ENCODE results near the gene RASA4B. TPM values are rescaled to one million over a fixed set of nuclear protein-coding genes. Genes with fewer than 3 reads are reported as not detected.
A peak's percentile ranks its signal among the peaks of the same experiment; 100 is the strongest.
"Not testable (repeated sequence)": the region's sequence is repeated elsewhere in the genome, so short reads cannot be mapped to it uniquely, and the experiment has no call there.

Gene RASA4B
- total and polyA plus RNA-seq, 2 donors (not counting 3 experiments of a cell fraction or from before 2014, with no cell fraction given) = 3.2 to 9.8 TPM

DNA sequence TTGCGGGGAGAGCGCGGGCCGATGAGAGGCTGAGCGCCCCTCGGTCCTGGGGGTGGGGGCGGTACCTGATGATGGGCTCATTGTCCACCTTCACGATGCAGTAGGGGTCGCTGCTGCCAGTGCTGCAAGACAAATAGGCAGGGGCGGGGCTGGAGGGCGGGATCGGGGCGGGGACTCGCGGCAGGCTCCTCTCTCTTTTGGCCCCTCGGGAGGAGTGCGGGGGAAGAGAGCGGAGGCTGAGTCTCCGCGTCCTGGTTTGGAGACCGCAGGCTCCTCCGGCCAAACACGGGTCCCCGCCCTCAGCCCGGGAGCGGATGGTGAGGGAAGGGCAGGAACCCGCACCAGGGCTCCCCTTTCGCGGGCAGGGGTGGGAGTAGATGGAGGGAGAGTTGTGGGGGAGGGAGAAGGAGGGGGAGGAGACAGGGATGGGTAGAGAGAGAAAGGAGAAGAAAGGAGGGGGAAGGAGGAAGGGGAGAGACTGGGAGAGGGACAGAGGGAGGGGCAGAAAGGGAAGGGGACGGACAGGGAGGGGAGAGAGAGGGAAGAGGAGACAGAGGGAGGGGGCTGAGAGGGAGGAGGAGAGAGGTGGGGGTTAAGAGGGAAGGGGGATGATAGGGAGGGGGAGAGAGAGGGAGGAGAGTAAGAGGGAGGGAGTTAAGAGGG lies 5.6 kb downstream of the RASA4B start:
- H3K36me3 ChIP-seq (ENCODE audit: control insufficient read depth in 2 of 2, extremely low read depth in 1 of 2, insufficient read depth in 2 of 2, low read length in 2 of 2); intact Hi-C loops (cut with micrococcal nuclease); H3K4me3 ChIP-seq (replicated peaks in 1 of 3; ENCODE audit: insufficient read depth in 1 of 3, low read depth in 1 of 3, low read length in 3 of 3); H3K4me2 ChIP-seq (ENCODE audit: insufficient read depth, low read length); H3K4me1 ChIP-seq (ENCODE audit: control insufficient read depth, extremely low read depth, insufficient read depth, low read length); H3K9me3 ChIP-seq (replicated peaks; ENCODE audit: control insufficient read depth, insufficient read depth, low read length); dilution Hi-C loops (cut with MboI; ENCODE audit: extremely low pct_ligation_motif_present, low sequenced_read_pairs); H4K20me1 ChIP-seq (replicated peaks; ENCODE audit: control insufficient read depth, extremely low read depth, insufficient read depth, low read length); POLR2A ChIA-PET; H3K79me2 ChIP-seq (ENCODE audit: control insufficient read depth, insufficient read depth, low read length); BruUV-seq (replicated peaks); CTCF ChIA-PET; H3K9me1 ChIP-seq (replicated peaks; ENCODE audit: control insufficient read depth, extremely low read depth, insufficient read depth, low read length); DNase-seq (ENCODE audit: low read depth, low spot score); H3K27me3 ChIP-seq (ENCODE audit: control insufficient read depth in 2 of 2, insufficient read depth in 2 of 2, low read length in 2 of 2); H3K9ac ChIP-seq (replicated peaks; ENCODE audit: extremely low read depth, insufficient read depth, low read length); H3K27ac ChIP-seq (ENCODE audit: insufficient read depth, low read depth, low read length); H2AFZ ChIP-seq (ENCODE audit: low read depth, low read length): not testable (repeated sequence)
- FAIRE-seq = peak; percentile 99

DNA sequence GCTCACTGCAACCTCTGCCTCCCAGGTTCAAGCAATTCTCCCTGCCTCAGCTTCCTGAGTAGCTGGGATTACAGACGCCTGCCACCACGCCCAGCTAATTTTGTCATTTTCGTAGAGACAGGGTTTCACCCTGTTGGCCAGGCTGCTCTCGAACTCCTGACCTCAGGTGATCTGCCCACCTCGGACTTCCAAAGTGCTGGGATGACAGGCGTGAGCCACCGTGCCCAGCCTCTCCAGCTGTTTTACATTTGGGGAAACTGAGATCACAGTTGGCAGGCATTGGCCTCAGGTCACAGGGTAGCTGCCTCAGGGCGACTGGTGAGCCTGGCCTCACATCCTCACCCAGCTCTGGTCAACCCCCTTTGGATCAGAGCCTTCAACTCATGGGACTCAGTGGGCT lies 7.0 kb downstream of the RASA4B start:
- H3K4me3 ChIP-seq (replicated peaks in 1 of 3; ENCODE audit: insufficient read depth in 1 of 3, low read depth in 1 of 3, low read length in 3 of 3); H3K9ac ChIP-seq (replicated peaks; ENCODE audit: extremely low read depth, insufficient read depth, low read length); H4K20me1 ChIP-seq (replicated peaks; ENCODE audit: control insufficient read depth, extremely low read depth, insufficient read depth, low read length); H3K9me1 ChIP-seq (replicated peaks; ENCODE audit: control insufficient read depth, extremely low read depth, insufficient read depth, low read length); intact Hi-C loops (cut with micrococcal nuclease); H3K27ac ChIP-seq (ENCODE audit: insufficient read depth, low read depth, low read length); dilution Hi-C loops (cut with MboI; ENCODE audit: extremely low pct_ligation_motif_present, low sequenced_read_pairs); H3K4me2 ChIP-seq (ENCODE audit: insufficient read depth, low read length); H3K4me1 ChIP-seq (ENCODE audit: control insufficient read depth, extremely low read depth, insufficient read depth, low read length); POLR2A ChIA-PET; H3K36me3 ChIP-seq (ENCODE audit: control insufficient read depth in 2 of 2, extremely low read depth in 1 of 2, insufficient read depth in 2 of 2, low read length in 2 of 2); H3K79me2 ChIP-seq (ENCODE audit: control insufficient read depth, insufficient read depth, low read length); H3K9me3 ChIP-seq (replicated peaks; ENCODE audit: control insufficient read depth, insufficient read depth, low read length); CTCF ChIA-PET; H2AFZ ChIP-seq (ENCODE audit: low read depth, low read length); BruUV-seq (replicated peaks); H3K27me3 ChIP-seq (ENCODE audit: control insufficient read depth in 2 of 2, insufficient read depth in 2 of 2, low read length in 2 of 2); DNase-seq (ENCODE audit: low read depth, low spot score): not testable (repeated sequence)
- peak; percentile 40 for FAIRE-seq

DNA sequence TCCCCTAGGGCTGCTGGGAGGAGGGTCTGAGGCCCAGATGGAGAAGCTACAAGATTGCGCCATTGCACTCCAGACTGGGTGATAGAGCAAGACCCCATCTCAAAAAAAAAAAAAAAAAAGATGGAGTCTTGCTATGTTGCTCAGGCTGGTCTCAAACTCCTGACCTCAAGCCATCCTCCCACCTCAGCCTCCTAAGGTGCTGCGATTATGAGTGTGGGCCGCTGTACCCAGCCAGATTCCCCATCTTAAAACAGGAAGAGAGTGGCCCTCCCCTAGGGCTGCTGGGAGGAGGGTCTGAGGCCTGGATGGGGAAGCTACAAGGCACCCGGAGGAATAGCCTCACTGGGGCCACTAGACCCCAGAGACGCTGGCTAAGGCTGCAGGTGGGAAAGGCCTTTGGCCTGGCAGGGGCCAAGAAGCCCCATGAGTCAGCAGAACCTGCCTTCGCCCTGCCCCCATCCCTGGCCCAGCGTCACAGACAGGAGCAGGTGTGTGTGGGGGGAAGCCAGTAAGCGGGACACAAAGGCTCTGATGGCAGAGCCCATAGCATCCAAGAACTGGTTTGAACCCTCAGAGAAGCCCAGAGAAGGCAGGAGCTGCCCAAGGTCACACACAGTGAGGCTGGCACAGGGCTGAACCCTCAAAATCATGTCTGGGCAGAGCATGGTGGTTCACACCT lies 10.0 kb downstream of the RASA4B start:
- H3K4me2 ChIP-seq (ENCODE audit: insufficient read depth, low read length); FAIRE-seq; H2AFZ ChIP-seq (ENCODE audit: low read depth, low read length); H3K4me3 ChIP-seq (replicated peaks in 1 of 3; ENCODE audit: insufficient read depth in 1 of 3, low read depth in 1 of 3, low read length in 3 of 3); H3K9me3 ChIP-seq (replicated peaks; ENCODE audit: control insufficient read depth, insufficient read depth, low read length); BruUV-seq (replicated peaks); dilution Hi-C loops (cut with MboI; ENCODE audit: extremely low pct_ligation_motif_present, low sequenced_read_pairs); DNase-seq (ENCODE audit: low read depth, low spot score); H3K27ac ChIP-seq (ENCODE audit: insufficient read depth, low read depth, low read length); H3K79me2 ChIP-seq (ENCODE audit: control insufficient read depth, insufficient read depth, low read length); H3K9me1 ChIP-seq (replicated peaks; ENCODE audit: control insufficient read depth, extremely low read depth, insufficient read depth, low read length); CTCF ChIA-PET; H3K36me3 ChIP-seq (ENCODE audit: control insufficient read depth in 2 of 2, extremely low read depth in 1 of 2, insufficient read depth in 2 of 2, low read length in 2 of 2); POLR2A ChIA-PET; H3K27me3 ChIP-seq (ENCODE audit: control insufficient read depth in 2 of 2, insufficient read depth in 2 of 2, low read length in 2 of 2); intact Hi-C loops (cut with micrococcal nuclease); H4K20me1 ChIP-seq (replicated peaks; ENCODE audit: control insufficient read depth, extremely low read depth, insufficient read depth, low read length); H3K4me1 ChIP-seq (ENCODE audit: control insufficient read depth, extremely low read depth, insufficient read depth, low read length); H3K9ac ChIP-seq (replicated peaks; ENCODE audit: extremely low read depth, insufficient read depth, low read length): not testable (repeated sequence)

DNA sequence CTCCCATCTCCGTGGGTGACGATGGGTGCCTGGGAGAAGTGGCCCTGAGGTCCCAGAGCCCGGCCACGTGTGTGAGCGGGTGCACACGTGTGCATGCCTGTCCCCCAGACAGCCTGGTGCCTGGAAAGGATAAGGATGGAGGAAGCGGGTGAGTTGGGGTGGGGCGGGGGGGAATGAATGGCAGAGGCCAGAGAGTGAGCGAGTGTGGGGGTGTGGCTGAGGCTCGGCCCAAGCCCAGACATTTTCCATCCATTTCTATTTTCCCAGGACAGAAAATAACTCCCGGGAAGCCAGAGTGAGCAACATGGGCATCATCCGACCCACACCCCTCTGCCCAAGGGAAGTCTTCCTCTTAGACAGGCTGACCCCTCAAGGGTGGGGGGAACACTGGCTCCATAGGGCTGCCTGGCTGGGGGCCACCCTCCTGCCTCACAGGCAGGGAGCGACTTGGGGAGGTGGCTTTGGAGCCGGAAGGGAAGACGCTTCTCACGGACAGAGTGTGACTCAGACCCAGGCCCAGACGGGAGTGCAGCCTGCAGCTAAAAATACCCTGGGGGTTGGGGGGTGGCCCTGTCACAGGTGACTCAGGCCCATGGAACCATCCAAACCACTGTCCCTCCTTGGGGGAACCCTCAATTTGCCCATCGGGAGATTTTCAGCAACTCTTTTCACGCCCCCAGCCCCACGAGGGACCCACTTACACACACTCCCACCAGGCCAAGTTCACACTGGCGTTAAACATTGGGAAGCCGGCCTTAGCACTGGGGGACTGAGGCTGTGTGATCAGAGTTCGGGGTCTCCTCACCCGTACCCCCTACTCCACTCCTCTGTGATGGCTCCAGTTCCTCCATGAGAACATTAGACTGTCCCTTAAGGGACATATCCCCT lies 12.0 kb downstream of the RASA4B start:
- H3K4me2 ChIP-seq (ENCODE audit: insufficient read depth, low read length); H3K27me3 ChIP-seq (ENCODE audit: control insufficient read depth in 2 of 2, insufficient read depth in 2 of 2, low read length in 2 of 2); H3K4me1 ChIP-seq (ENCODE audit: control insufficient read depth, extremely low read depth, insufficient read depth, low read length); intact Hi-C loops (cut with micrococcal nuclease); H3K79me2 ChIP-seq (ENCODE audit: control insufficient read depth, insufficient read depth, low read length); H3K27ac ChIP-seq (ENCODE audit: insufficient read depth, low read depth, low read length); H3K4me3 ChIP-seq (replicated peaks in 1 of 3; ENCODE audit: insufficient read depth in 1 of 3, low read depth in 1 of 3, low read length in 3 of 3); POLR2A ChIA-PET; H3K9me3 ChIP-seq (replicated peaks; ENCODE audit: control insufficient read depth, insufficient read depth, low read length); H4K20me1 ChIP-seq (replicated peaks; ENCODE audit: control insufficient read depth, extremely low read depth, insufficient read depth, low read length); FAIRE-seq; DNase-seq (ENCODE audit: low read depth, low spot score); H3K36me3 ChIP-seq (ENCODE audit: control insufficient read depth in 2 of 2, extremely low read depth in 1 of 2, insufficient read depth in 2 of 2, low read length in 2 of 2); BruUV-seq (replicated peaks); H2AFZ ChIP-seq (ENCODE audit: low read depth, low read length); CTCF ChIA-PET; dilution Hi-C loops (cut with MboI; ENCODE audit: extremely low pct_ligation_motif_present, low sequenced_read_pairs); H3K9ac ChIP-seq (replicated peaks; ENCODE audit: extremely low read depth, insufficient read depth, low read length); H3K9me1 ChIP-seq (replicated peaks; ENCODE audit: control insufficient read depth, extremely low read depth, insufficient read depth, low read length): not testable (repeated sequence)

Data from endothelial cell of umbilical vein (primary cell).